ENCODE measurements around the gene ALDH8A1.
A peak's percentile ranks its signal among the peaks of the same experiment; 100 is the strongest.

The ALDH8A1 gene

GRCh38 chr6:134951494-134952263 is 1.8 kb upstream of the ALDH8A1 start:
- no peak for DNase-seq (ENCODE audit: low read depth)

DNA sequence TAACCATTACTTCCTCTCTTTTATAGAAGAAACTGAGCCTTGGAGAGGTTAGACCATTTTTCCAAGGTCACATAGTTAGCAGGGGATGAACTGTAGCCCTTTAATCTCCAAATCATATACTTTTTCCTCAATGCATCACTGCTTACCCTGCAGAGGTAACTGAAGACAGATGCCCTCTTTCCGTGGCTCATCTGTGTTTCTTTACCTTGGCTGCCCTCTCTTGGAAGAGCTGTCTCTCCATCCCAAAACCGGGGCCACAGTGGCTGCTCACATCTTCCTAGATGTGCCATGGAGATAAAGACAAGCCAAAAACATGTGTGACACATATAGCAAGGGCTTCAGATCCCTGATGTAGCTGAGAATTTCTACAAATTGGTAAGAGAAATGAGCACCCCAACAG is 581 bp upstream of the ALDH8A1 start:
- DNase-seq (ENCODE audit: low read depth): no peak

- DNase-seq (ENCODE audit: low read depth): no peak
Observed at GRCh38 chr6:134948691-134949090, 1.2 kb downstream of the ALDH8A1 start.

GRCh38 chr6:134948142-134948541 is 1.8 kb downstream of the ALDH8A1 start:
- no peak for DNase-seq (ENCODE audit: low read depth)

GRCh38 chr6:134945045-134945444 is 4.9 kb downstream of the ALDH8A1 start:
- no peak for DNase-seq (ENCODE audit: low read depth)

DNA sequence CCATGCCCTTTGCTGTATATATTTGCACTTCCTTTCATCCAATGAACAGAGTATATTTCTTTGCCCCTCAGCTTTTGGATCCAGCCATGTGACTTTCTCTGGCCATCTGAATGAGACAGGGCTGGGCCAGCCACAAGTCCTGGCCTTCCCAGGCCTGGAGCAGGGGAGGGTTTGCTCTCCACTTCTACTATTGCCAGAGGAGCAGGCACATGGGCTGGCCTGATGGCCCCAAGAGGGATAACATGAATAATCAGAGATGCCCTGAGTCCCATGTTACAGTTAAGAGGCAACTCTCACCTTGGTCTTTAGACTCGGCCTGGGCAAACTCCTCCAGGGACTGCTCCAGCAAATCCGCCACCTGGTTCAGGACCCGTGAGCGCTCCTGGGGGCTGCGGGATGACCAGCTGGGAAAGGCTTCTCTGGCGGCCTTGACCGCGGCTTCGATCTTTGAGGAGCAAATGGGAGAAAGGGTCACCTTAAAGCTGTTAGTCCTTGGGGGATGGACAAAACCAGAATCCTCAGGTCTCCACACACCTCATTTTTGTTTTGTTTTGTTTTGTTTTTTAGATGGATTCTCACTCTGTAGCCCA is 6.3 kb downstream of the ALDH8A1 start:
- no peak for DNase-seq (ENCODE audit: low read depth)

DNA sequence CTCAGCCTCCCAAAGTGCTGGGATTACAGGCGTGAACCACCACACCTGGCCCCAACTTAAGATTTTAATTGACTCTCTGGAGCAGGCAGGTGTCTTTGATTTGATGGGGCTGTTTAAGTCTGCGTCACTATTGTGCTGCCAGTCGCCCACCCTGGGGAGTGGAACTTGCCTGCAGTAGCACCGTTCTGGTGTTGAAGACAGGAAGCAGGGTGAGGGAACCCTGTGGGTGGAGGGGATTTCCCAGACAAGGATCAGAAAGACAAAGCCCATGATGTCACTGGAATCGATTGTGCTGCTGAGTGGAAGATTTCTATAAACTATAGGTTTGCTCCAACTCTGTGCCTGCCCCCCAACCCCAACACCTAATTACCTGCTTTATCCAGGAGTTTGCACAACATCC is 11.0 kb downstream of the ALDH8A1 start:
- peak; percentile 5 for DNase-seq (ENCODE audit: low read depth)

DNA sequence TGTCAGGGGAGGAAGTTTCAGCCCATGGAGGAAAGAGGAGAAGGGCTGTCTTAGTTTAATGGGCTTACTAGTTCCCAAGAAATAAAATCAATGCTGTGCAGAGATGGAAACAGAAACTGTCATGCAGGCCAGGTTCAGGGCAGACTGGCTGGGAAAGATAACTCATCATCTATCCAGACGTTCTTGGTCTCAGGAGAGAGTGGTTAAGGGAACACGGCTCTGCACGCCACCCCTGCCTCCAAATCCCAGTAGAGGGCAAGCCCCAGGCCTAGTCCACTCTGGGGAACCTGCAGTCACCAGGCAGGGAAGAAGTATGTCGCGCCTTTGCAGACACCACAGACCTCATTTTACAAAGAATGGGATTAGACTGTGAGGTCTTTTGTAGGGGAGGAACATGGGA is 12.5 kb downstream of the ALDH8A1 start:
- no peak for DNase-seq (ENCODE audit: low read depth)

GRCh38 chr6:134936931-134937330 is 13.0 kb downstream of the ALDH8A1 start:
- DNase-seq (ENCODE audit: low read depth): no peak

GRCh38 chr6:134936476-134936875 is 13.4 kb downstream of the ALDH8A1 start:
- DNase-seq (ENCODE audit: low read depth): no peak

- no peak for DNase-seq (ENCODE audit: low read depth)
Observed at GRCh38 chr6:134934793-134935485, 15.0 kb downstream of the ALDH8A1 start.

DNA sequence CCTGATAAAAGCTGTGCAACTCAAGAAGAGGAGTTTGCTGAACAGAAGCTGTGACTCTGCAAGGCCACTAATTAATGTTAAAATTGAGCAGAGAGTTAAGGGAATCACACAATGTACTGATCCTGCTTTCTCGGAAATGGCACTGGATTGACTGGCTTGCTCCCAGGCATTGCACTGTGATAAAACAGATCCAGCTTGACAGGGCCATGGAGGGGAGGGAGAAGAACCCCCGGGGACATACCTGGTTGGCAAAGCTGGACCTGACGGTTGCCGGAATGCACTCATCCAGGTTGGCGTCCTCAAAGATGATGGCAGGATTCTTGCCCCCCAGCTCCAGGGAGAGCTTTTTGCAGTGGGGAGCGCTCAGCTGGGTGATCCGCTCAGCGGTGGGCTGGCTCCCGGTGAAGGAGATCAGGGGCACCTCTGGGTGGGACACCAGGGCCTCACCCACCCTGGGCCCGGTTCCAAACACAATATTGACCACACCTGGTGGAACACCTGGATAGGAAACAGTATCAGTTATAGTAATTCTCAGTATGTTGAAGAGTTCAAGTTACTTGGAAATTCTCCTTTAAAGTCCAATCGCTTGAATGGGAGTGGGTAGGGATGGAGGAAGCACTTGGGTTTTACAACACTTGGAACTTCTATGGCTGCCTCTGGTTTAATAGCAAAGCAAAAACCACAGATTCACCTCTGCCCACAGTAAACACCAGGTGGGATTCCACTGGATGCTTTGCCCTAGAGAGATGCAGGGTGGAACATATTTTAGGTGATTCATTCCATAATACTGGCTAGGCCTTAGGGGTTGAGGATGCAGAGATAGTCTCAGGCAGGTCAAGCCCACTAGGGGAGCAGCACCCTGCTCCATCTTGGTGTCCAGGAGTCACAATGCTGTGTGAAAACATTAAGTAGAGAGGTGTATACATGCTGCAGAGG is 17.1 kb downstream of the ALDH8A1 start:
- DNase-seq (ENCODE audit: low read depth): no peak

DNA sequence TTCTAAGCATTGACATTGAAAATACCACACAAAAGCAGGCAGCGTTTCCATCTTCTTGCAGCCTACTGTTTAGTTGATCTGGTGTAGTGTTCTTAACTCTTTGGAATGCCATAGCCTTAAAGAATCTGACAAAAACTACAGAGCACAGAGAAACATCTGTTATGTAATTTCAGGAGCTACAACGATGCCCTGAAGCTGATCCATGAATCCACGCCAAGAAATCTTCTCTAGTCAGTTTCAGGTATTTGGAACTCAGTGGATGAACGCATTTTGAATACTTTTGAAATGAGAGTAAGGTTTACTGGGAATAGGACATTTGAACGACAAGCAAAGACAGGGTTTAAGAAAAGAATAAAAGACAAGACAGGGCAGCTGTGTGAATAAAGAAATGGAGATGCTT is 17.8 kb downstream of the ALDH8A1 start:
- DNase-seq (ENCODE audit: low read depth): no peak

- no peak for DNase-seq (ENCODE audit: low read depth)
Observed at GRCh38 chr6:134930463-134930862, 19.4 kb downstream of the ALDH8A1 start.

DNA sequence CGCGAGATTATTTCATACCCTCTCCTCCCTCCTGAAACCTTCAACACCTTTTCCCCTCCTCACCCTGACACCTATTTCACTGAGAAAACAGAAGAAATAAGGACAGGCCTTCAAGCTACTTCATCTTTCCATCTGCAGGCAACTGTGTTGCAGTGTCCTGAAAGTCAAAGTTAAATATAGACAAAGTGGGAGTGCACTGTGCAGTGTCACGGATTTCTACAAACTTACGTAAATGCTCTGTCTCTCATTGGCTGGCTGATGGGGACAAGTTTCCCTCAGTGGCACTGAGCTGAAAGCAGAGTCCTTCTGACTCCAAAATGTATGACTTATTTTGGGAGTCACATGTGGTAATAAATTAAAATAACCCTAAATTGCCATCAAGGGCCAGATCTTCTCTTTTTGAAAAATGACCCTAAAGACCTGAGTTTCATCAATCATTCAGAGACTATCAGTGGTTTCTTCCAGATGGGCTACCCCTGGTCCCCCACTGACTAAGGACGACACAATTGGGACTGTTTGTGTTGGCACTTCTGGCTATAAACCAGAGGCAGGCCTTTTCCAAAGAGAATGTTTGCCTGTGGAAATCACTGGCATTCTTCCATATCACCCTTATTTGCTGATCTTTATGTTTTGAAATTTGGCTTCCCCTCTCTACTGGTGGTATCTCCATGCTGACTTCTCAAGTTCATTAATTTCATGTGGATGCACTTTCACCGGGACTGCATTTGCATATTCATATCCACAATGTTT is 21.6 kb downstream of the ALDH8A1 start:
- DNase-seq (ENCODE audit: low read depth): no peak

- no peak for DNase-seq (ENCODE audit: low read depth)
Observed at GRCh38 chr6:134925800-134926199, 24.1 kb downstream of the ALDH8A1 start.

DNA sequence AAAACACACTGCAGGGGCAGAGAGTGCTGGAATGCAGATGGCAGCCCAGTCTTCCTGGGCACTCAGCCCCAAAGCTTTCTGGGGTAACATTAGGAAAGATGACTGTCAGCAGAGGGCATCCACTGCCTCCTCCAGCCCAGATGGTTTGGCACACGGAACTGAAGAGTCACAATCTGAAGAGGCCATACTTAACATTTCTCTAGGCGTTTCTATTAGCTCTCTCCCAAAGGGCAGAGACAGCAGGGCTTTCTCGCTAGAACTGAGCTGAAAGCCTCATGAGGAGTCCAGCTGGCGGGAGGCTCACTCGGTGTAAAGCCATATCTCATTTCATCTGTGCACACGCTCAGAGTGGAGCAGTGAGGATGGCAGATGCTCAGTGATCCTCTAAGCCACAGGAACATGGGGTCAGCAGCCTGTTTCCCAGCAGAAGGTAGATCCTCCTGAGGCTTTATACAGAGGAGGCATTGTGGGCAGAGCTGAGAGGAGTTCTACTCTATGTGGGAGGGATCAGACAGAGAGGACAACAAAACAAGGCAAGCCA is 28.1 kb downstream of the ALDH8A1 start:
- DNase-seq (ENCODE audit: low read depth): no peak

GRCh38 chr6:134921276-134921675 is 28.6 kb downstream of the ALDH8A1 start:
- DNase-seq (ENCODE audit: low read depth): no peak

DNA sequence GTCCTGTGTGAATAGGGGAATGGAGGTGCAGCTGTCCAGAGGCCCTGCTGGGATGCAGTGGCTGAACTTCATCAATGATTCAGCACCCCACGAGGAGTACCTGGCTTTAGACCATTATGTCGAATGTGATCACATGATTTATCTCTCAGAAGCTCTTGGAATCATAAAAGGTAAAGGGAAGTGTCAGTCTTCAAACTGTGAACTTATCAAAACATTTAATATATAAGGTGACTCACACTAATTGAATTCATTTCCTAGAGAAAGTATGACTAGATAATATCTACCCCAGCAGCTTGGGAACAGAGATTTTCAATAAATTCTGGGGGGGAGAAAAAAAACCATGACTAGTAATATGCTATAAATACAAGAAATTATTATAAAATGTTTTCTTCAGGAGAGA is 29.5 kb downstream of the ALDH8A1 start:
- no peak for DNase-seq (ENCODE audit: low read depth)

DNA sequence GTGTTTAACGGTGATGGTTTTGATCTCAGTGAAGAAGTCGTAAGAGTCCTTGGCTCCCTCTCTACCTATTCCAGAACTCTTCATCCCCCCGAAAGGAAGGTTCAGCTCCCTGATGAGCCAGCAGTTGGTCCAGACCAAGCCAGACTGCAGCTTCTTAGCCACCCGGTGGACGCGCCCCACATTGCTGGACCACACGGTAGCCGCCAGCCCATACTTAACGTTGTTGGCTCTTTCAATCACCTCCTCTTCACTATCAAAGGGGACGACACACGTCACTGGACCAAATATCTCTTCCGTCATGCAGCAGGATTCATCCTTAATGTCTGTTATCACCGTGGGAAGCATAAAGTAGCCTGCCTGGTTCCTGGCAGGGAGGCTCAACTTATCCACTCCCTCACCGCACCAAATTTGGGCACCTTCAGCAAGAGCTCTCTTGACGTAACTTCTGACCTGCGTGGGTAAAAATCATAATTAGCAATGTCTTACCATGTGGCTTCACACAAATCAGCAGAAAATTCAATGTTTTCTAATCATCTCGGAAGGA is 31.4 kb downstream of the ALDH8A1 start:
- DNase-seq (ENCODE audit: low read depth): no peak

- DNase-seq (ENCODE audit: low read depth): no peak
Observed at GRCh38 chr6:134911547-134911946, 38.4 kb downstream of the ALDH8A1 start.

All from T-helper 22 cell (primary cell).